ENCODE data around the gene NPVF. TPM values are rescaled to one million over a fixed set of nuclear protein-coding genes. Genes with fewer than 3 reads are reported as not detected.

The NPVF gene, protein sequence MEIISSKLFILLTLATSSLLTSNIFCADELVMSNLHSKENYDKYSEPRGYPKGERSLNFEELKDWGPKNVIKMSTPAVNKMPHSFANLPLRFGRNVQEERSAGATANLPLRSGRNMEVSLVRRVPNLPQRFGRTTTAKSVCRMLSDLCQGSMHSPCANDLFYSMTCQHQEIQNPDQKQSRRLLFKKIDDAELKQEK
- not detected for total RNA-seq
- long read RNA-seq, result 0 reads

DNA sequence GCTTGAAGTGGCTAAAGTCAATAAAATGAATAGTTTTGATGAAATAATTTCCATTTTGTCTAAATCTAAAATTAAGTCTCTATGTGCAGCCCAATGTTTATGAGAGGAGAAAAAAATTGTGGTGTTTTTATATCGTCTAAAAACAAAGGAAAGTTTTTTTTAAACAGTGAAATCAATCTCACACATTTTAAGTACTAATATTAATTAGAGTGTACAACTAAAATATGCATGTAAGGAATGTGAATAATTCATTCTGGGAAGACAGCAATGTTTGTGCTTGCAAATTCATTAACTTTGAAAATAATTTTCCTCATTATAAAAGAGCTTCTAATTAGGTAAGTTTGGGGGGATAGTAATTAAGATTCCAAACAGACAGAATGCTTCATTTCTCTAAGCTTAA lies at the start of gene NPVF:
Gene NPVF, minus strand, starts transcription at position 101 of the 400 bp plus-strand sequence. Its CDS starts 47 bp downstream, at position 54.
- intact Hi-C loops (cut with DNase I), result no loop called here
- DNase-seq (ENCODE audit: low spot score), result no peak

DNA sequence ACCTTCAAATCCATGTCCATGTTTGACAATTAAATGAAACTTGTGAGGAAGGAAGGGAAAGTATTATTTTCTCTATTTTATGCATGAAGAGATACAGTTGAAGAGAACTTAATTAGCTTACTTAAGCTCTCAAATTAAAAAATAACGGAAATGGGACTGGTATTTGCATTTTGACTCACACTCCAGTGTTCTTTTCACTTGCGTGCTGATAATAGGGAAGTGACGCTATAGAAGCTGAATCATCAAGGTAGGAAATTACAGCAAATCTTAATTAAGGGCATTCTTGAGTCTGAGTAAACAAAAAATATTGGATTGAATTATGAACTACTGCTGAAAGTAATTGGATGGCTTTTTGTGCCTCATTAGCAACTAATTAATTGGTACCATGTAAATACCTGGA lies 44.0 kb upstream of the NPVF start:
- intact Hi-C loops (cut with DNase I), result no loop called here
- no peak for DNase-seq (ENCODE audit: low spot score)

DNA sequence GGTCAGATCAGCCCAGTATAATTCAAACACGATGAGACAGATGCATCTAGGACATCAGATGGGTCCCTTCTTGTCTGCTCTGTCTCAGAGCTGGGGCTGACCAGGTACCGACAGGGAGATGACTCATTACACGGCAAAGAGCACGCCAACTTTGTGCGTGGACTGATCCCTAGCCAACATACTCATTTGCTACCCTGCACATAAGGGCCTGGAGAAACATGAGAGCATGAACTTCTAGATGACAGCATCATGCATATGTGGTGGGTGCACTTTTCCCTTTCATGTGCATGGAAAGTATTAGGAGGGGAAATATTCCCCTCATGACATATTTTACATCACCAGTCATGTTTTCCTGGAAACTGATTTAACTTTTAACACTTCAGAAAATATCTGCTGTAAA lies 35.1 kb upstream of the NPVF start:
- intact Hi-C loops (cut with DNase I), result no loop called here
- DNase-seq (ENCODE audit: low spot score), result no peak

DNA sequence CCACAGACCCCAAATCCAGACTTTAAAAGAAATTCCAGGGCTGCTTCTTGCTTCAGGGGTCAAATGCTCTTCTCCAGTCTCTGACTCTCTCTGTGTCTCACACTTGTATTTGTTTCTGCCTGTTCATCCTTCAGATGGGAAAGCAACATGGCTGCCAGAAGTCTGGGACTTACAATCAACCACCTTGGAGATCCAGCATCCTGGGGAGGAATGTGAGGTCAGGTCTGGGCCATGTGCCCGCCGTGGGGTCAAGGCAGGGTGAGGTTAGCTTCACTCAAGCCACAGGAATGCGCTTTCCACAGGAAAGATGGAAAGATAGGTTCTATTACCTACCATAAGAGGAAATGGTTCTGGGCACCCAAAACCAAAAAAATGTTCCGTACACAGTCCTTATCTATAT lies 34.3 kb upstream of the NPVF start:
- intact Hi-C loops (cut with DNase I), result no loop called here
- DNase-seq (ENCODE audit: low spot score), result no peak

DNA sequence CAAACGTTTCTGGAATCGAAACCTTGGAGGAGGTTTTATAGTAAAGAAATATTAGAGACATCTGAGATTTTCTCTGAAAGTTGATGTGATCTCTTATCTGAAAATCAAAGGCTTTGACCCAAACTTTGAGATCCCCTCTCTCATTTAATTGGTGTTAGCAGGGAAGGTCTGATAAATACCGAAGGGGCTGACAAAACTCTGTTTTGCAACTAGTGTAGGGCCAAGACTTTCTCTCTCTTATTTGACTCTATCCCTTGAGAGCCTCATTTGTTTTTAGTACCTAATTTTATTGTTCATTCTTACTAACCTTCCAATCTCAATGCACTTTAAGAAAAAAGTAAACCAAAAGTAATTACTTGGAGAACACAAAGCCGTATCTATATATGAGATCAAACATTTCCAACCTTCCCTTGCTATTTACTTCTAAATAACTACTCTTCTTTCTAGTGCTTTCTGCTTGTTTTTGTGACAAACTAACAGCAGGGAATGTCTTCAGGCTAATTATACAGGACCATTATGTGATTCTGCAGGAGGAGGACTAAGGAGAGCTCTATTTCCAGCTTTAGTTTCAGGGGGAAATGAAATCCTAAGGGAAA lies 33.4 kb upstream of the NPVF start:
- intact Hi-C loops (cut with DNase I), result no loop called here
- DNase-seq (ENCODE audit: low spot score), result no peak

GRCh38 chr7:25260862-25261494 lies 32.7 kb upstream of the NPVF start:
- intact Hi-C loops (cut with DNase I), result no loop called here
- DNase-seq (ENCODE audit: low spot score), result no peak

- no peak for DNase-seq (ENCODE audit: low spot score)
- intact Hi-C loops (cut with DNase I), result loop anchor here (2.0 kb wide), 3 partner anchors 131 to 591 kb away; no protein-coding TSS in a partner anchor
Observed at GRCh38 chr7:25259487-25260243, 31.4 kb upstream of the NPVF start.

- DNase-seq (ENCODE audit: low spot score), result no peak
- intact Hi-C loops (cut with DNase I), result no loop called here
Observed at GRCh38 chr7:25256333-25256819, 28.1 kb upstream of the NPVF start.

GRCh38 chr7:25255611-25256332 lies 27.5 kb upstream of the NPVF start:
- intact Hi-C loops (cut with DNase I), result no loop called here
- no peak for DNase-seq (ENCODE audit: low spot score)

GRCh38 chr7:25254604-25255003 lies 26.3 kb upstream of the NPVF start:
- DNase-seq (ENCODE audit: low spot score), result no peak
- intact Hi-C loops (cut with DNase I), result no loop called here

DNA sequence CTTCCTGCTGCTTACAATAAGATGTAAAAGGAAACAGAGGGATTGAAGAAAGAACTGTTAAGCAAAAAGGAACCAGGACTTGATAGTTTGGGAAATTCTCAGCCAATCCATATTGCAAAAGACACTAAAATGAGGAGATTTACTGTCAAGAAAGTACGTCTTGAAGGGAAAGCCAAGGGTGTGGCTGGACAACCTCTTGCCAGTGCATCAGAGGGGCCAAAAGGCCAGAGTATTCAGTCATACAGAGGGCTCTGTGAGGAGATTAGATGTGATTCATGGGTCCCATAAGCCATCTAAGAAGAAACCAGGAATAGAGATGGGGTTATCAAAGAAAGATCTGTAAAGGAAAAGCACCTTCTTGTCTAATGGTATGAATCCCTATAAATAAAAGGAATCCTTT lies 25.4 kb upstream of the NPVF start:
- intact Hi-C loops (cut with DNase I), result no loop called here
- DNase-seq (ENCODE audit: low spot score), result no peak

DNA sequence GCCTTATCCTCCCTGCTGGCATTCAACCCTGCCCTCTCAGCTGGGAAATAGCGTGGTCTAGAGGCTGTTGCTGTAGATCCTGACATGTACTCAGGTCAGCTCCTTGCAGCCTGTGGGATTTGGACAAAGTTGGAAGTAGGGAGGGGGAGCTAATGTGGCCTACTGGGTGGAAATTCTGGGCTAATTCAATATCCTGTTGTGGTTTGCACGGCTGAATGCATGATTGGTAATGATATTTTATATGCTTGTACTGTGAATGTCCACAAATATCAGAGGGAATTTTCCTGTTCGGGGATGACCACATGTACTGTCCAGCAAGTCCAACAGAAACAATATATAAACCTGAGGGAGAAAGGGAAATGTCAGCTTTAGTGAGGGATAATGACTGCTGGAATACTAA lies 22.1 kb upstream of the NPVF start:
- no peak for DNase-seq (ENCODE audit: low spot score)
- intact Hi-C loops (cut with DNase I), result no loop called here

DNA sequence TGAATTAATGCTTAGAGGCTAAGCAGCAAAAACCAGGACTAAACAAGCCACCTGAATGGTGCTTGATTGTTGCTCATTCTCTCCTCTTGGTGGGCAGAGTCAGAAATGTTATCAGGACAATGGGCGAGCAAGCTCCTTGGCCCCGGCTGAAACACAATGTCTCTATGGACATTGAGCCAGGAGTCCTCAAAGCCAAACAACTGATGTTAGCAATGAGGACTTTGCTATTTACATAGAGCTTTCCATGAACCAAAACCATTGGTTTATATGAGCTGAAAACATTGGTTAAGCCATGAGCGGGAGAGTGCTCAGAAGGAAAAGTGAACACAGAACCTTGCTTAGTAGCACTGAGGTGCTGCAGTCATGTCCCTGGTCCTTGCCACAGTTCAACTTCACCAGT lies 21.5 kb upstream of the NPVF start:
- DNase-seq (ENCODE audit: low spot score), result no peak
- intact Hi-C loops (cut with DNase I), result no loop called here

GRCh38 chr7:25246306-25246705 lies 18.0 kb upstream of the NPVF start:
- DNase-seq (ENCODE audit: low spot score), result no peak
- intact Hi-C loops (cut with DNase I), result no loop called here

DNA sequence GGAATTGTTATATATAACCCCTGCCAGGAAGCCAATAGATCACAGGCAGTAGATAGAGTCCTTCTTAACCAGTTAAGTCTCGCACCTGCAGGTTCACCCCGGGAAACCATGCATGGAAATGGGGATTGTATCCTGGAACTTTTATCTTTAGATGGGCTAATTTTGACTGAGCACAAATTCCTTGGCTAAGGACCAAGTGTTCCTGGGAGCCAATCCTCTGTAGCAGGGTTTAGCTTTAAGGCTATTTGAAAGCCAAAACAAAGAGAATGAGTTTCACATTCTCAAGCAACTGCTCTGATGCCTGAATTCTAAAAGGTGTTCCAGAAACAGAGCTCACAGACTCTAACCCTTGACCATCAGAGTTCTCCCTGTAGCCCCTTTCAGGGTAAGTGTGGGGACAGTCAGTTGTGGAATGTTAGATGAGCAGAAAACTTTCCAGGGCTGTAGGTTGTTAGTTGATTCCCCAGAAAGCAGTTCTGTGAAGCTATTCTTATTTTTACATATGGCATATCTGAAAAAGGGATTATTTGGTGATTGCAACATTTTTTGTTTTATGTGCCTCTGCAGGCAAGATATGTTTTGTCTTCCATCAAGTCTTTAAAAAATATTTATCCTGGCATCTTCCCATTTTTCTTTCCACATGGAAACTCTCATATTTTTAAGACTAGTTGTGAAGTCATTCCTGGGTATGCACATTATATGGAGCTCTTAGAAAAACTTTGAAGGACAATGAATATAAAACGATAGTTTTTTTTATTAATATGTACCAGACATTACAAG lies 16.2 kb upstream of the NPVF start:
- no peak for DNase-seq (ENCODE audit: low spot score)
- intact Hi-C loops (cut with DNase I), result no loop called here

GRCh38 chr7:25242678-25243077 lies 14.4 kb upstream of the NPVF start:
- no peak for DNase-seq (ENCODE audit: low spot score)
- intact Hi-C loops (cut with DNase I), result no loop called here

- no peak for DNase-seq (ENCODE audit: low spot score)
- intact Hi-C loops (cut with DNase I), result no loop called here
Observed at GRCh38 chr7:25240896-25241295, 12.6 kb upstream of the NPVF start.

- DNase-seq (ENCODE audit: low spot score), result no peak
- intact Hi-C loops (cut with DNase I), result no loop called here
Observed at GRCh38 chr7:25240340-25240739, 12.1 kb upstream of the NPVF start.

DNA sequence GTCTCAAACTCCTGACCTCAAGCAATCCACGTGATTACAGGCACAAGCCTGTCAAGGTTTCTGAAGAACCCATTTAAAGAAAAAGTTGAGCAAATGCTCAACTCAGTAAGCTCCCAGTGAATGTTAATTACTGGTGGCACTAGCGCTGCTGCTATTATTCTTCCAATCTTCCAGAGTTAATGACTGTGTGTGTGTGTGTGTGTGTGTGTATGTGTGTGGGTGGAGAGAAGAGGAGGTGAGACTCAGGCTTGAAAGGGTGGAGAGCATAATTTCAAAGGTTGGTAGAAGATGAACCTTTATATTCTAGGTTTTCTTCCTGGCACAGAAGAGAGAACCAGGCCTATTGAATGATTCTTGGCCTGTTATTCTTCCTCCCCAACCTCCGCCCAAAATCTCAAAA lies 11.6 kb upstream of the NPVF start:
- DNase-seq (ENCODE audit: low spot score), result no peak
- intact Hi-C loops (cut with DNase I), result no loop called here

Measured in cardiac septum (tissue), 1 donor.